Stimulated activated CD8-positive, alpha-beta memory T cell treated with anti-CD3 and anti-CD28 coated beads, Interleukin-15, amount 100 ng/mL, for 1 hour (primary cell): ENCODE measurements around the gene KAZN.

Experiments used
- DNase-seq: peaks from one replicate; pipeline ENCODE4 v3.0.0-alpha.2; 2020; ENCODE audit warnings: low read depth

The KAZN gene

DNA sequence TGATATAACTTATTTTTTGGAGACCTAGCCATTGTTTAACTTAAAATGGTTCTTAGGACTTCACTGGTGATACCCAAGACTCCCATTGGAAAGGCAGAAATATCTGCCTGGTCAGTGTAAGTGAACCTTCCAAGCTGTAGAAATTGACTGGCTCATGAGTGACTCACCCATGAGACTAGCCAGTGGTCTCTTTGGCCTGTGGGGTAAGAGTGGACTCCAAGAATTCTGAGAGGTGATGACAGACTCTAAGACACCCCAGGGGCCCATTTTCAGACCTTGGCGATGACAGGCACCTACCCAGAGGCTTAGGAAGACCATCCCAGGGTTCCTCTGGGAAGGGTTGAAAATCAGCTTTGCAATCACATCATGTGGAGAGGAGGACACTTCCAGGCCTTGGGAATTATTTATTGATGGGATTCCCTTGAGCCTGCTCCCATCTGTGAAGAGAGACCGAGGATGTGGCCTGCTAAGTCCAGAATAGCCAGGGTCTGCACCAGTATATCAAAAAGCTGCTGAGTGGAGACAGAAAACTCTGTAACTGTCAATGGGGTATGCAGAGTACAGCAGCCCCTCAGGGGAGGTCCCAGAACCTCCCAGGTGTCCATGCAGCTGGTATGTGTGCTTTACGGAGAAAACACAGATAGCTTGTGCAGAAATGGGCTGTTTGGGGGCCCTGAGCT is 78.9 kb downstream of the KAZN start:
- no peak for DNase-seq

DNA sequence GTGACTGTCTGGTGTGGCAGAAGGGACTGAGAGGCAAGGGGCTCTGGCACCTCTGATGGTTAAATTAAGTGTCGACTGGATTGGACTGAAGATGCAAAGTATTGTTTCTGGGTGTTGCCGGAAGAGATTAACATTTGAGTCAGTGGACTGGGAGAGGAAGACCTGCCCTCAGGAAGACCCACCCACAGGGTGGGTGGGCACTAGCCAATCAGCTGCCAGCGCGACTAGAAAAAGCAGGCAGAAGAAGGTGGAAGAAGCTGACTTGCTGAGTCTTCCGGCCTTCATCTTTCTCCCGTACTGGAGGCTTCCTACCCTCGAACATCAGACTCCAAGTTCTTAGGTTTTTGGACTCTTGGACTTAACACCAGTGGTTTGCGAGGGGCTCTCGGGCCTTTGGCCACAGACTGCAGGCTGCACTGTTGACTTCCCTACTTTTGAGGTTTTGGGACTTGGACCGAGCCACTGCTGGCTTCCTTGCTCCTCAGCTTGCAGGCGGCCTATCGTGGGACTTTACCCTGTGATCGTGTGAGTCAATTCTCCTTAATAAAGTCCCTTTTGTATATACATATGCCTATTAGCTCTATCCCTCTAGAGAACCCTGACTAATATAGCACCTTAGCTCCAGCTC is 79.6 kb downstream of the KAZN start:
- no peak for DNase-seq

DNA sequence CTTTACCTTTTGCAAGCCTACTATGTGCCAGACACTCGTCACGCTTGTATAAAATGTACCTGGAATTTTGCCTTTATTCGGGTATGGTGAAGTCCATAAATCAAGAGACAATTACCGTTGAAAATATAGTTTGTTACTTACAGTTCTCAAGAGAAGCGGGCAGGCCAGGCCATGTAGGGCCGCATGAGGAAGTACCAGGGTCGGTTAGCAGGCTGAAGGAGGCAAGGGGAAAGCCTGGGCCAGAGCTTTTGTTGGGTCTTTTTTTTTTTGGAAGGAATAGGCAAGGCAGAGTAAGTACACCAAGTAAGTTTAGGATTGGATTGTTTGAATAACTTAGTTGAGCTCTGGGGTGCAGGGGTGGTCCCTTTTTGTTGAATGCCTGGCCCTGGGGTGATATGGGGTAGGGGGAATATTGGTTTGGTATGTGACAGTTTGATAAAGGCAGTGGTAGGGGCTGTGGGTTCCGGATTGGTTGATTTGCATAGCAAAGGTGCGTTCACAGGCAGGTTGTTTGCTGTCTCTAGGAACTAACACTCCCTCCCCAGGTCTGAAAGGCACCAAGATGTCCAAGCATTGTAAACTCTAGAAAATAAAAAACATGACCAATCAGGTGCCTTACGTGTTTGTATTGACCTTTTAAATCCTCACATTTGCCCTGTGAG is 80.7 kb downstream of the KAZN start:
- no peak for DNase-seq

DNA sequence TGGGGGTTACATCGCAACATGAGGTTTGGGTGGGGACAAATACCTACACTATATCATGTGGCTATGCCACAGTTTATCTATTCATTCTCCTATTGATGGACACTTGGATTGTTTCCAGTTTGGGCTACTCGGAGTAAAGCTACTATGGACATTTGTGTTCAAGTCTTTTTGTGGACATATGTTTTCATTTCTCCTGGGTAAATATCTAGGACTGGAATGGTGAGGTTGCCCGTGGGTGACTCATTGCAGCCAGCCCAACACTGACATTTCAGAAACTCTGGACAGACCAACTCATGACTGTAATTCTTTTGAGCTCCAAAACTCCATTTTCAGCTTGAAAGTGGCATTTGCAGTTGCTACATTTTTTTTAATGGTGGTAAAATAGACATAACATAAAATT is 82.7 kb downstream of the KAZN start:
- no peak for DNase-seq

DNA sequence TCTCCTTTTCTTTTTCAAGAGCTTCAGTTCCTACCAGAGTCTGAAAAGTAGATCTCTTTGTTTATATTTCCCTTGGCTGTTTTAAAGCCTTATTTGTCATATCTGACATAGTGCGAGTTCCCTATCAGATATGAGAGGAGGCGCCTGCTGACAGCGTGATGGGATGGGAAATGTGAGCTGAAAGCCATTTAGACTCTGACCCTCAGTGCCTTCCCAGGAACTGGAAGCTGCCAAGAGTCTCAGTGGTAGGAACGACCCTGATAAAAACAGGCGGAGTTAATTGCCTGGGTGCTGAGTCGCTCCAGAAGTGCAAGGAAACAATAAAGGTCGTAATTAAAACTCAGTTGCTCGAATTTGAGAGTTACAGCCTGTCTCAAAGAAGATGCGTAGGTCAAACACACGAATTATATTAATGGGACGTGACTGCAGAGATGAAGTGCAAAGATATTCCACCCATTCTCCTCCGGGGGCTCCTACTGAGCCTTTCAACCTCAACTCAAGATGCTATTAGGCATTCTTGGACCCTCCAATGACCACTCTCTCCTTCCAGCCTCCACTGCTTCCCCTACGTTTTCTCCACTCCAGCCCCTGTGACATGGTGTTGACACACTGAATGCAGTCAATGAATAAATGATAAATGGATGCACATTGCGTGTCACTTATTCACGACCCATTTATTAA is 84.6 kb downstream of the KAZN start:
- DNase-seq: no peak

DNA sequence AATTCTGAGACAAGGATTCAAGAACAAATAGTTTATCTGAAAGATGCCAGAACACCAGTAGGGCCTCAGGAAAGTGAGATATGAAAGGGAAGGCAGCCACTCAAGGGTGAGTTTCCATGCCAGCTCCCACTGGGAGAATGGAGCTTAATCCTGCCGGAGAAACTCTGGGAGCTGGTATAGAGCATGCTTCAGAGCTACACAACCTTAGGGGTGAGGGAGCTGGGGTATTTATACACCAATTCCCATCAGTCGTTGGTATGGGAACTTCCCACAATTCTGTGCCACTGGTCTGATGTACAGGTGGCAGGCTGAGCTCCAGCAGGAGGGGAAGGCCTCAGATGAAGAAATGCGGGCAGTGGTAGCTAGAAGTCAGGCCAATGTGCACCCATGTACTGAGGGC is 86.6 kb downstream of the KAZN start:
- DNase-seq: no peak

DNA sequence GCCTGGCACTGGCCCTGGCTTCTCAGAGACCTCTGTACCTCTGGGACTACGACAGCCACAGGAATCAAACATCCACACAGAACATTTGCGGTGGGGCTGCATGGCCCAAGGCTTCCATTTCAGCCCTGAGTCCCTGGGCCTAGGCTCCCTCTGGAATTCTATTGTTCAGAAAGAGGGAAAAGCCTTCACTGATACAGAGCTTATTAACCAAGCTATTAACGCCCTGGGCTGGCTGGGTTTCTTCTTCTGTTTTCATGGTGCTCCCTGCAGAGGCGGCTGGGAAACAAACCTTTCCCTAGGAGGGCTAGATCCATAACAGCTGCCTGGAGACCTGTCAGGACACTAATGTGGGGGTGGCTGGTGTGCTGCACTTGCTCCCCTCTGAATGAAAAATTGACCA is 88.2 kb downstream of the KAZN start:
- DNase-seq: no peak

DNA sequence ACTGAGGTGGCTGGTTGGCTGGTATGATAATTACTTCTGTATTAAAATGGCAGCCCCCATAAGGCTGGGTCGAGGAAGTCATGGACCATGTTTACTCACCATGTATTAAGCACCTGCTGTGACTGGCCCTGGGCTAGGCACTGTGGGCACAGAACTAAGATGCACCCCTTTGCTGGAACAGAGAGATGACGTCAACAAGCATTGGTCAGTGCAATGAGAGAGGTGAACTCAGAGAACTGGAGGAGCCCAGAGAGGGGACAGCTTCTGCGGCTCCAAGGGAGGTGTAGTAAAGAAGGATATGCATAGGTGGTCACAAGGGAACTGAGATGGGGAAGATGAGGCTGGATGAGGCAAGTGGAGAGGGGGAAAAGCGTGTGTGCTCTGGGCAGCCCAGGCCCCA is 88.7 kb downstream of the KAZN start:
- no peak for DNase-seq

DNA sequence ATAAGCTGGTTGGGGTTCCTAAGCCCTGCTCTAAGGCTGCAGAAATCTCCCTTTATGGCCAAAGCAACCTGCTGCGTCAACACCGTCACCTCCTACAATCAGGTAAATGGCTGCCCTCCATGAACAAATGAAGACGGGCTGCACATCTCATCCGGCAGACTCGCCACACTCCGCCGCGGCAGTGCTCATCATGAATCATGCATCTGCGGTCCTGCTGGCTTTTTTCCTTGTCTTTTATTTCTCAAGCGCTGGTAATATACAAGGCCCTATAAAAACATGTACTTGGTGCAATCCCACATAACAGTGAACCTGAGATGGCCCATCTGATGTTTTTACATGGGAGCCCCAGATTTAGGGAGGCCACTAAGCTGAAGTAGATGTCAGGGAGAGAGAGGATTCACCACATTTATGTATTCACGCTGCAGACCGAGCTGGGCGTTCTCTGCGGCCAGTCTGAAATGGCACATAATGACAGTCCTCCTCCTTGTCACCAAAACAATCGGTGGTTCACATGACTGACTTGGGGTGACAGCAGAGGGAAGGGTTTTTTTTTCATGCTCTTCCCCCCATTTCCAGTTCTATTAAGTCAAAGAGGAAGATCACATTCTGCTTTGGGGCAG is 91.6 kb downstream of the KAZN start:
- DNase-seq: no peak

DNA sequence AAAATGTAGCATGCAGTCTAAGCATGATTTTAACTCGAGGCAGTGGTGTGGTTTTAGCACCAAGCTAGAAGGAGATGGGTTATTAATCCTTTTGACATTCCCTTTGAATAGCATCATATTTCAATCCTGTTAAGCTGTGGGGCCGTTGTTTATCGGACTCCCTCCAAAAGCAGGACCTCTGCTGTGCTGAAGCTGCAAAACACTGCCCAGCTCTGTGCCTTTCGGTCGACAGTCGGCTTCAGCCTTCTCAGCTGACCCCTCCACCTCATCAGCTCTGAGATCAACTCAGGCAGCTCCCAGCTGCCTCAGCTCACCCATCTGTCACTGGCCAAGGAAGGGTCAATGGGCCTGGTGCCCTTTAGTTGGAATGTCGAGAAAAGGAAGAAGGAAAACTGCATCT is 95.5 kb downstream of the KAZN start:
- no peak for DNase-seq

DNA sequence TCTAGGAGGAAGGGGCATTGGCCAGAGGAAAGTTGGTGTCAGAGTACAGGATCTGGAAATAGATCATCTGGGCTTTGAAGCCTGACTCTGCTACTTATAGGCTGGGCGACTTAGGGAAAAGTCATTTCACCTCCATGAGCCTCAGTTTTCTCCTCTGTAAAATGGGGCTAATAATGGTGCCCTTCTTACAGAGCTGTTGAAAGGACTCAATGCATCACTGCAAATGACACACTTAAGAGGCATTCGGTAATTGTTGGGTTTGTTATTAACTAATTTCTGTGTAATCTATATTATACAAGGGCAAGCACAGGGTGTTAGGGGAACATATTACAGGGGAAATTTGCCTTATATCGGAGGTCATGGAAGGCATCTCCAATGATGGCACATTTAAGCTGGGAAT is 96.1 kb downstream of the KAZN start:
- DNase-seq: no peak

DNA sequence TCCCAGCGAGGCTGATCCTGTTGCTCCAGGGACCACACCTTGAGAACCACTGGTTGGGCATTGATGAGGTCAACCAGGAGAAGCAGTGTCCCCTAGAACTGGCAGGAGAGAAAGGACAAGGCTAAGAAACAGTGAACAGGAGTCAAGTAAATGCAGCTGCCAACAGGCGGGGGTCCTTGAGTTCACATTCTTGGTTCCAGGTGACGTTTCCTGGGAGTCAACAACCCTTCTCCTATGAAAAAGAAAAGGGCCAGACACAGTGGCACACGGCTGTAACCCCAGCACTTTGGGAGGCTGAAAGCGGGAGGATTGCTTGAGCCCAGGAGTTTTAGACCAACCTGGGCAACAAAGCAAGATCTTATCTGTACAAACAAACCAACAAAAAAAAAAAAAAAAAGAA is 98.3 kb downstream of the KAZN start:
- DNase-seq: no peak

DNA sequence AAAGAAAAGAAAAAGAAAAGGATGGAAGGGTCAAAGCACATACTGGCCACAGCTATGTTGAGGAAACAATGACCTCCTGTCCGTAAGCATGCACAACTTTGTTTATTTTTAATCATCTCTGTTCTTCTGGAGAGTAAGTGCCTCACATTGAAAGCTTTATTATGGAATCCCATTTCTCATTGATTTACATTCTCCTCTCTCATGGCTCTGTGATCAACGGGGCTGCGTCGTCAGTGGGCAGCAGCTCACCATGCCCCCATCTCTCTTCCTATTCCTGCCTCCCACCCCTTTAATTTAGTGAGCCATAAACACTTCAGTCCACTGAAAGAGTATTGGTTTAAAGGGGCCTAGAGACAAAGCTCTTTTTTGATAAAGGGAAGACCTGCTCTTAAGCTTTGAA is 98.9 kb downstream of the KAZN start:
- no peak for DNase-seq

DNA sequence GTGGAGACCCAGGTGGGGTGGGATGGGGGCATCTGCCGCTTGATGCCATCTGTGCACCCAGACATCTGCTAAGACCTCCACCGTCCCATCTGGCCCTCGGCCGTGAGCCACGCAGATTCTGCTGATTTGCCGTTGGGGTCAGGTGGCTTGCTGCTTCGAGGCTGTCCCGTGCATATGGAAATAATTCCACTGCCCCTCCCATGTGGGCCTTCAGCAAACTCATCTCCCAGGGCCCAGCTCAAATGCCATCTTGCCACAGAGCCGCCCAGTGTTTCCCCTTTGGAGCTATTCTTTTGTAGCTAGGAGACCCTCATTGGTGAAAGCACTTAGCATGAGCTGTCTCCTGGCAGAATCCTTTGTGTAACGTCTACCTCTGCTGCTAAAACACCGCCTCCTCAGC is 99.8 kb downstream of the KAZN start:
- no peak for DNase-seq

DNA sequence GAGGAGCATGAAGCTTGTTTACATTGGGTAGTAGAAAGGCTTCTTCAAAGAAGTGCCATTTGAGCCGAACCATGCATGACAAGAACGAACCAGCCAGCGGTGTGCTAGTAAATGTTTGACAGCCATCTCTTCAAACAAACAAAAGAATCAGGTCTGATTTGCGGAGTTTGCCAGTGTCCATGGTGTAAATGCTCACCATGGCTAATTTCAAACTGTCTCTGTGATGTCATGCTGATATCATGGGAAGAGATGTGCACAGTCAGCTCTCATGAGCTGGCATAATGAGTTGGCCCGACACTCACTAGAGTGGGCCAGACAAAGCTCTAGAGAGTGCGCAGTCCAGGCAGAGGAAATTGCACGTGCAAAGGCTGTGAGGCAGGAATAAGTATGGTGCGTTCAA is 101.1 kb downstream of the KAZN start:
- no peak for DNase-seq

DNA sequence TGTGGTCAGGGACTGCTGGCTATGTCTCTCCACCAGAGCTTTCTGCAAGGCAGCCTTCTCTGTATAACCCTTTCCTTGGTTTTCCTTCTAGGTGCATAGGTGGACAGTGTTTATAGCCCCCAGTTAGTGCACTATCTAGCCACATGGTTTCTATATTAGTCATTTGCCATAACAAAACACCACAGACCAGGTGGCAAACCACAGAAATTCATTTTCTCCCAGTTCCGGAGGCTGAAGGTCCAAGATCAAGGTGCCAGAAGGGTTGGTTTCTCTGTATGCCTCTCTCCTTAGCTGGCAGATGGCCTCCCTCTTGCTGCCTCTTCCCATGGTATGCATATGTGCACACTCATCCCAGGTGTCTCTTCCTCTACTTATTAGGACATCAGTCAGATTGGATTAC is 106.4 kb downstream of the KAZN start:
- no peak for DNase-seq

DNA sequence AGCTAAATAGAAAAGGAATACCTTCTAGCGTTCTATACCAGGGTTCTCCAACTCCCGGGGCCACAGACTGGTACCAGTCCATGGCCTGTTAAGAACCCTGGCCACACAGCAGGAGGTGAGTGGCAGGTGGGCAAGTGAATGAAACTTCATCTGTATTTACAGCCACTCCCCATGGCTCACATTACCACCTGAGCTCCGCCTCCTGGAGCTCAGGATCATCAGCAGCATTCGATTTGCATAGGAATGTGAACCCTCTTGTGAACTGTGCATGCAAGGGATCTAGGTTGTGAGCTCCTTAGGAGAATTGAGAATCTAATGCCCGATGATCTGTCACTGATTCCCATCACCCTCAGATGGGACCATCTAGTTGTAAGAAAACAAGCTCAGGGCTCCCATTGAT is 107.3 kb downstream of the KAZN start:
- DNase-seq: no peak

DNA sequence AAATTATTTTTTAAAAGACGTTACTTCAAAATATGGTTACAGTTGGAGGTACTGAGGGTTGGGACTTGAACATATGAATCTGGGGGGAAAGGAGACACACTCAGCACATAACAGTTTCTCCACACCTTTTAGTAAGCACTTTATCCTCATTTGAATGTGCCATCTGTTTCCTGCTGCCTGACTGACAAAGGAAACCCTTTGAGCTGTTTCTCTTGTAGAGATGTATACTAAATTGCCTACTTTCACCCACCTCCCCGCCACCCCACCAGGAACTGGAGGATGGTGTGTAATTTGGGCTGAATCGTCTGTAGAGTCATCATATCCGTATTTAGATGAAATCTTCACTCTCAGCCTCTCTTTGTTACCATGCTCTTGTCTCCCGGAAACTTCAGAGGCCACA is 108.1 kb downstream of the KAZN start:
- DNase-seq: no peak

DNA sequence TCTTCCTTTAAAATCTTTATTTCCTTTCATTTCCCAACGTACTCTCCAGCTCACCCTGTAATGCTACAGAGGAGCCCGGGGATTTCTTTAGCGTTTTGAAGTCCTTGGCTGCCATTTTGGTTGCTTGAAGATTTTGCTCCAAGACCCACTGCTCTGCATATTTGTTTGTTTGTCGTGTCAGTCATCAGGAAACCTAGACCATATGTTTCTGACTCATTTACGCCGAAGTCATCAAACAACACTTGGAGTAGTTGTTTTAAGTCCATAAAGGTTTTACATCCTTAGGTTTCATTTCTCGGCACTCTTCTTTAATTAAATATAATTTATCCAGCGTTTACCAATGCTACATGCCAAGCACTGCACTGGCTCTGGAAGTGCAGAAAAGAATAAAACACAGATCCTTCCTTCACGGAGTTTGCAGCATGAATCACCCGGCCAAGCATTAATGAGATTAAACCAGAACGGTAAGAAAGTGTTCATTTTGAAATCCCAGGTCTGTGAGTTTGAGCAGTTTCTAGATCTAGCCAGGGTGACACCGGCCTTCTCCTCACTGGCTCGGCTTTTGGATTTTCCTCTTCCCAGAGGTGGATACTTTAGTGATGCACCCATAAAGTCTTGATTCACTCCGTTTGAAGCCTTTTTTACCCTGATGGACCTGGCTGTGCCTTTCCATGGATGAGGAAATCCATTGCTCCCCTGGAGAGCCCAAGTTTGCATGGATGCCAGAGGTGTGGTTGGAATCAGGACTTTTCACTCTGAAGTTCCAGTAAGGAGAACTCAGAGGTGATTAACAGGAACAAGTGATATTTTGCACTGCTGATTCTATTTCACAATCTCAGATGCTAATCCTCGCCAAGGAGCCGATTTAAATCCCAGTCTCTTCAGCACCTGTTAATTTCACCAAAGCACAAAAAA is 109.3 kb downstream of the KAZN start:
- DNase-seq: no peak

DNA sequence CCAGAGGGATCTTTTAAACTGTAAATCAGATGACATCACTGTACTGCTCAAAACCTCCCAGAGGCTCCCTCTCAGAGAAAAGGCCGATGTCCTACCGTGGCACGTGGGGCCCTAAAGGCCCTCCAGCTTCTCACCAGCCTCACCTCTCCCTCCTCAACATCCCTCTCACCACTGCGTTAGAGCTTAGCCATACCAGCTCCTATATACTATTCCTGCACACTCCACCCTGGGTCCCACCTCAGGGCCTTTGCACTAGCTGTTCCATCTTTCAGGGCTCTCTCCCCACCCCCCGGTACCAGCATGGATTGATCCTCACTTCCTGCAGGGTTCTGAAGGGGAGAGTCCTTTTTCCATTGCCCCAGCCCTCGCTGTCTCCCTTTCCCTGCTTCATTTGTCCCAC is 111.8 kb downstream of the KAZN start:
- DNase-seq: no peak

DNA sequence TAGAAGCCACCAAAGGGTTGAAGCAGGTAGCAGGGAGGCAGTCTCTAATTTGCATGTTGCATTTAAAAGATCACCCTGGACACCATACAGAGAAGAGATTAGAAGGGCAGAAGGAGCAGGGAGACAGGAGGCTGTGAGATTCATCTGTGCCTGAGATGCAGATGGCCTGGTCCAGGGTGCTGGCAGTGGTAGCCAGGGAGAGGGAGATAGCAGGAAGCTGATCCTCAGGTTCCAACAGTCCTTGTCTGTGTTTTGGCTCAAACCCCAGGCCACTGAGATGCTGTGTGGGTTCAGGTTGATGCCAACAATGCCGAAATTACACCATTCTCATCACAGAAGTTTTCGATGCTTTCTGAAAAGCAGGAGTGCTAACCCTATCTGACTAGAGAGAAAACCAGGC is 113.7 kb downstream of the KAZN start:
- DNase-seq: no peak

DNA sequence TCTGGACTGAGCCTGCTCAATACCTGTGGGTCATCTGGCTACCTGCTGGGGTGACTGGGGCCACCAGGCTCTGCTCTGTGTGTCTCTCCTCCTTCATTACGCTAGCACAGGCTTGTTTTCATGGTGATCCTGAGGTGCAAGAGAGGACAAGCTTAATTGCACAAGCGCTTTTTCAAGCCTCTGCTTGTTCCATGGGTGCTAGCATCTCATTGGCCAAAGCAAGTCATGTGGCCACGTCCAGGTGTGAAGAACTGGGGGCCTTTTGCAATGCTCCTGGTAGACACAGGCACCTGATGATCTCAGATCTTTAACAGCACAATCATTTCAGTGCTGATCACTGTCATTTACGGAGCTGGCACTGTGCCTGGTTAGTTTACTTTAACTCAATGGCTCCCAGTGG is 114.6 kb downstream of the KAZN start:
- no peak for DNase-seq
